ENCODE data around the gene PCDH18. TPM values are rescaled to one million over a fixed set of nuclear protein-coding genes. Genes with fewer than 3 reads are reported as not detected.

The PCDH18 gene, protein sequence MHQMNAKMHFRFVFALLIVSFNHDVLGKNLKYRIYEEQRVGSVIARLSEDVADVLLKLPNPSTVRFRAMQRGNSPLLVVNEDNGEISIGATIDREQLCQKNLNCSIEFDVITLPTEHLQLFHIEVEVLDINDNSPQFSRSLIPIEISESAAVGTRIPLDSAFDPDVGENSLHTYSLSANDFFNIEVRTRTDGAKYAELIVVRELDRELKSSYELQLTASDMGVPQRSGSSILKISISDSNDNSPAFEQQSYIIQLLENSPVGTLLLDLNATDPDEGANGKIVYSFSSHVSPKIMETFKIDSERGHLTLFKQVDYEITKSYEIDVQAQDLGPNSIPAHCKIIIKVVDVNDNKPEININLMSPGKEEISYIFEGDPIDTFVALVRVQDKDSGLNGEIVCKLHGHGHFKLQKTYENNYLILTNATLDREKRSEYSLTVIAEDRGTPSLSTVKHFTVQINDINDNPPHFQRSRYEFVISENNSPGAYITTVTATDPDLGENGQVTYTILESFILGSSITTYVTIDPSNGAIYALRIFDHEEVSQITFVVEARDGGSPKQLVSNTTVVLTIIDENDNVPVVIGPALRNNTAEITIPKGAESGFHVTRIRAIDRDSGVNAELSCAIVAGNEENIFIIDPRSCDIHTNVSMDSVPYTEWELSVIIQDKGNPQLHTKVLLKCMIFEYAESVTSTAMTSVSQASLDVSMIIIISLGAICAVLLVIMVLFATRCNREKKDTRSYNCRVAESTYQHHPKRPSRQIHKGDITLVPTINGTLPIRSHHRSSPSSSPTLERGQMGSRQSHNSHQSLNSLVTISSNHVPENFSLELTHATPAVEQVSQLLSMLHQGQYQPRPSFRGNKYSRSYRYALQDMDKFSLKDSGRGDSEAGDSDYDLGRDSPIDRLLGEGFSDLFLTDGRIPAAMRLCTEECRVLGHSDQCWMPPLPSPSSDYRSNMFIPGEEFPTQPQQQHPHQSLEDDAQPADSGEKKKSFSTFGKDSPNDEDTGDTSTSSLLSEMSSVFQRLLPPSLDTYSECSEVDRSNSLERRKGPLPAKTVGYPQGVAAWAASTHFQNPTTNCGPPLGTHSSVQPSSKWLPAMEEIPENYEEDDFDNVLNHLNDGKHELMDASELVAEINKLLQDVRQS
- 0.02 TPM in 1 of 5 replicates, not detected in the others for total RNA-seq (2022; extraction: Qiagen RNA extraction; ENCODE audit: low read depth)

DNA sequence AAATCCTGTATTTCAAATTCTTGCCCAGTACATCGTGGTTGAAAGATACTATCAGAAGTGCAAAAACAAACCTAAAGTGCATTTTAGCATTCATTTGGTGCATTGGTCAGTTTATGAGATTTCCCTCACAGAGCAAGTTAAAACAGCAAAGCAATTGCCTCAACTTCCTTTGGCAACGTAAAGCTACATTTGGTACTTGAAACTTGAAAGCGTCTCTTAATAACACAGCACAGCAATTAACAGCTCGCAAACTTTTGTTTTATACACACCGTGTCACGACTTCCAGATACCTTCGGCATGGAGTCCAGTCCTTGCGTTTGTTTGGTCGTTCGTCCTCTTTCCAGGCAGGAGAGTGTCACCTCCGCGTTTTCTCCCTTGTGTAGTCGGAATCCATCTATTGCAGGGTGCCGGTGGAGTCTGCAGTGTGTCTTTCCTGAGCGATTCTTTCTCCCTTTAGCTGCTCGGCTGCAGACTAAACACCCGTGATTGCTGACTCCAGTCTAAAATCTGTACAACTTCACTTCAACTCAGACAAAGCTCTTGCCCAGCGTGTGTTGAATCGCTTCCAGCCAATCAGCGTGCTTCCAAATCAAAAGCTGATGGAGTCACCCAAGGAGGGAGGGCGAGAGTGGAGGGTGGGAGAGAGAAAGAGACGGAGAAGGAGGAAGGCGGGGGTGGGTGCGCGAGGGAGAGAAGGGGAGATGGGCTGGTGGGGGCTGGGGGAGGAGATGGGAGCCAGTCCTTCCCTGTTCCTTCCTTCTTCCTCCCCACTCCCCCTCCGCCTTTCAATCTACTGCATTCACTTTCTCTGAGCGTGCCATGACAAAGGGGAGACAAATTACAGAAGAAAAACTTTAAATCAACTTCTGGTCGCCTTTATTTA lies at the start of gene PCDH18:
PCDH18 (minus strand) TSS at position 509 of the 883 bp plus-strand sequence; CDS start at position 103, 406 bp downstream.

Measured in A549 treated with CpdA at 1 μM for 4 hours (cell line).